A673 (cell line): ENCODE data around the gene CLCF1. TPM values are rescaled to one million over a fixed set of nuclear protein-coding genes. Genes with fewer than 3 reads are reported as not detected.

Experiments used
- BruUV-seq: library from RNA; stranded (reverse); fragments of 400-500 nt; replicated peaks from 2 replicates; lab custom pipeline; 2021; lab: Mats Ljungman, UMichigan
- CTCF ChIA-PET: fragments of 300-600 bp; sonication (Branson Sonifier 250); formaldehyde crosslinking; loops from one replicate; lab custom pipeline; 2022; ENCODE audit warnings: antibody characterized with exemption; lab: Charles Lee
- POLR2A ChIA-PET: fragments of 300-600 bp; sonication (Branson Sonifier 250); formaldehyde crosslinking; loops from one replicate; lab custom pipeline; 2022; ENCODE audit warnings: antibody characterized with exemption; ENCODE audit not compliant: low non-redundant PET; lab: Charles Lee
- DNase-seq: peaks from one replicate; pipeline ENCODE4 v3.0.0-alpha.2; 2015; ENCODE audit warnings: low spot score
- H3K27ac ChIP-seq: fragments of 200-600 bp; sonication (generic); 2 replicates; pipeline ENCODE4 v1.5.1; 2016; ENCODE audit warnings: mixed run types, low read depth, mild to moderate bottlenecking, mixed read lengths, antibody characterized with exemption, low read length; ENCODE audit not compliant: poor library complexity, severe bottlenecking
- H3K27me3 ChIP-seq: fragments of 200-600 bp; sonication (generic); replicated peaks from 2 replicates; pipeline ENCODE4 v1.6.1; 2017; ENCODE audit warnings: mixed run types, low read depth, mild to moderate bottlenecking, mixed read lengths, antibody characterized with exemption, low read length; ENCODE audit not compliant: insufficient read depth, poor library complexity
- H3K36me3 ChIP-seq: fragments of 200-600 bp; sonication (generic); 2 replicates; pipeline ENCODE4 v1.6.1; 2016; ENCODE audit warnings: mixed run types, mild to moderate bottlenecking, mixed read lengths, antibody characterized with exemption, low read length; ENCODE audit not compliant: insufficient read depth, poor library complexity, severe bottlenecking
- H3K4me1 ChIP-seq: fragments of 200-600 bp; sonication (generic); 2 replicates; pipeline ENCODE4 v1.6.1; 2017; ENCODE audit warnings: mixed run types, mild to moderate bottlenecking, mixed read lengths, antibody characterized with exemption, low read length; ENCODE audit not compliant: insufficient read depth, poor library complexity, severe bottlenecking
- H3K4me3 ChIP-seq: fragments of 200-600 bp; sonication (generic); 2 replicates; pipeline ENCODE4 v1.5.1; 2016; ENCODE audit warnings: low read depth, mixed run types, mild to moderate bottlenecking, mixed read lengths, low read length; ENCODE audit not compliant: poor library complexity, severe bottlenecking
- H3K9me3 ChIP-seq: fragments of 200-600 bp; sonication (generic); 2 replicates; pipeline ENCODE4 v1.6.1; 2016; ENCODE audit warnings: mixed run types, low read depth, mild to moderate bottlenecking, mixed read lengths, antibody characterized with exemption, low read length; ENCODE audit not compliant: poor library complexity, severe bottlenecking
- CTCF ChIP-seq: fragments of 300-800, 200-600 bp; sonication (generic); conservative IDR thresholded peaks from 2 replicates; pipeline ENCODE4 v1.5.1; 2017; ENCODE audit warnings: low read depth, mild to moderate bottlenecking, antibody characterized with exemption, low read length, moderate library complexity, mixed read lengths
- EZH2 ChIP-seq: fragments of 200-600 bp; sonication (generic); IDR thresholded peaks from 2 replicates; pipeline ENCODE4 v1.6.1; 2017; ENCODE audit warnings: borderline replicate concordance, low read depth, mild to moderate bottlenecking, mixed read lengths, antibody characterized with exemption, low read length; ENCODE audit not compliant: poor library complexity, severe bottlenecking
- intact Hi-C: fragments of 100-400 bp; cut with micrococcal nuclease; formaldehyde crosslinking; loops from one replicate; pipeline ENCODE4 v1.10.0; 2022; ENCODE audit not compliant: unreplicated experiment
- total RNA-seq: library from RNA; stranded (reverse); gene quantifications from 2 replicates; pipeline ENCODE4 v1.2.3, GENCODE V29; 2021

CLCF1 gene
- total RNA-seq, 1 experiment from 2014 or later, result 0.69 TPM

GRCh38 chr11:67411785-67412152, 38.4 kb upstream of the CLCF1 start:
- CTCF ChIA-PET, result no interaction called here
- Histone ChIP-seq H3K27me3 (no peaks in the 10 kb centered on the region), H3K4me1 (peaks cover 18% of the 10 kb centered on the region), H3K9me3 (no peaks in the 10 kb centered on the region), H3K4me3 (no peak overlapping the region), H3K27ac (no peak overlapping the region), H3K36me3 (no peaks in the 10 kb centered on the region)
- TF ChIP-seq CTCF, result no peak
- TF ChIP-seq EZH2, result no peak
- DNase-seq, result no peak
- BruUV-seq, result no TSS peak
- intact Hi-C loops, result no loop called here
- POLR2A ChIA-PET, result no interaction called here

- POLR2A ChIA-PET, result no interaction called here
- BruUV-seq, result no TSS peak
- H3K27me3 ChIP-seq, result no peaks in the 10 kb centered on the region
- peaks cover 12% of the 10 kb centered on the region for H3K4me1 ChIP-seq
- no peaks in the 10 kb centered on the region for H3K36me3 ChIP-seq
- no peak overlapping the region for H3K27ac ChIP-seq
- TF ChIP-seq EZH2 (no peak), CTCF (no peak)
- CTCF ChIA-PET, result no interaction called here
- no peak for DNase-seq
- intact Hi-C loops, result no loop called here
- H3K9me3 ChIP-seq, result no peaks in the 10 kb centered on the region
- no peak overlapping the region for H3K4me3 ChIP-seq
Observed at GRCh38 chr11:67410984-67411784, 37.8 kb upstream of the CLCF1 start.

- Histone ChIP-seq H3K27me3 (no peaks in the 10 kb centered on the region), H3K9me3 (no peaks in the 10 kb centered on the region), H3K36me3 (no peaks in the 10 kb centered on the region), H3K4me1 (peaks cover 5% of the 10 kb centered on the region), H3K4me3 (no peak overlapping the region), H3K27ac (no peak overlapping the region)
- TF ChIP-seq EZH2, result no peak
- TF ChIP-seq CTCF, result no peak
- intact Hi-C loops, result no loop called here
- no peak for DNase-seq
- ChIA-PET CTCF (no interaction called here), POLR2A (no interaction called here)
- no TSS peak for BruUV-seq
Observed at GRCh38 chr11:67410369-67410831, 37.0 kb upstream of the CLCF1 start.
